ENCODE data around the gene NMT1.

GRCh38 chr17:45067637-45068036, 6.5 kb downstream of the NMT1 start:
- TF ChIP-seq POLR2AphosphoS5 (IDR thresholded peaks at IDR 0.05) (no peak), CTCF (IDR thresholded peaks at IDR 0.05) (no peak), POLR2A (IDR thresholded peaks at IDR 0.05; ENCODE audit: low read depth) (no peak)

Measured in esophagus muscularis mucosa (tissue), 3 donors.